ENCODE data around the gene SF3B2.

Gene SF3B2

DNA sequence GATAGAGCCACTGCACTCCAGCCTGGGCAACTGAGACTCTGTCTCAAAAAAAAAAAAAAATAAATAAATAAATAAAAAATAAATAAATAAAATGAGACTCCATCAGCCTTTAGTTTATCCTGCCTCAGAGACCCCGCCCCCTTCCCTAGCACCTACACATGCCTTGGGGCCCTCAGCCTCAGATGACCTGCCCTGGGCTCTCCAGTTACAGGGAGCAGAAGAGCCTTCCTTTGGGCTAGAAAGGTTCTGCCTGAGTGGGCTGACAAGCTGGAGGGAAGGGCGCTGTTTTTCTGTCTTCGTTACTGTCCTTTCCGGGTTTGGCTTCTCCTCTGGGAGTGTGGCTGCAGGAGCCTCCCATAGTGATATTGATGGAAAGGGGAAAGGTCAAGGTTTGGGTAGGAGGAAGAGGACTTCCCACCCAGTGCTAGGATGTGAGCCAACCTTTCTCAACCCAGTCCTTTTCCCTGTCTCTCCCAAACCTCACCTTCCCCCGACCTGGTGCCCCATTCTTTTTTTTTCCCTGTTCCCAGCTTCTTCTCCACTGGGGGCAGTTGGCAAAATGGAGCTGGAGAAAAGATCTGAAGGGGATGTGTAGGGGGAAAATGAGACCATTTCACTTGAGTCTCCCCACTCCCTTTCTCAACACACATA, 1.5 kb upstream of the SF3B2 start:
- DNase-seq: no peak

DNA sequence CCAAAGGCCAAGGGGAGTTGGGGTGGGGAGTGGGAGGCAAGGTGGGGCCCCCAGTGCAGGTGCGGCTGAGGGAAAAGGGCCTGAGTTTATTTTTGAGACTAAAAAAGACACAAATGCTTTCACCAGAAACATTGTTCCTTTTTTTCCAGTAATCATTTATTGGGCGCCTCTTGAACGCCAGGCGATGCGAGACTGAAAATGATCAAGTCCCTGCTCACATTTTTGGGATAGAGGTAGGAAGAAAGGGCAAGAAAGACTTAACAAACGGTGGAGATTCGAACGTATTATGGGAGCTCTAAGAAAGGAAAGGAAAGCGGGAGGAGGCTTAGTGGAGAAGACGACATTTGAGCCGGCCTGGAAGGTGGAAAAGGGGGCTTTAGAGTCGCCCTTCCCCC, 796 bp upstream of the SF3B2 start:
- DNase-seq: no peak

DNA sequence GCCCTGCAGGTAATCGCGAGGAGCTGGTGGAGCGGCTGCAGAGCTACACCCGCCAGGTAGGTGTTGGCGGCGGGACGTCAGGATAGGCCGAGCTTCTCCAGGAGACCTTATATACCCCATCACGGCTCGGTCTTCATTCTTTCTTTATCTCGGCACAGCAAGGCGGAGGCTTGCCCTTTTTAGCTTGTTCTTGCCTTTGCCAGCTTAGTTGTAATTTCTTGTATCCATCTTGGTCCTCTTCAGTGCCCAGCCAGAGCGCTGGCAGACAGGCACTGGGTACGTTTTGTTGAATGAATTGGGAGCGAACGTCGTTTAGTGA, 459 bp downstream of the SF3B2 start:
- no peak for DNase-seq

DNA sequence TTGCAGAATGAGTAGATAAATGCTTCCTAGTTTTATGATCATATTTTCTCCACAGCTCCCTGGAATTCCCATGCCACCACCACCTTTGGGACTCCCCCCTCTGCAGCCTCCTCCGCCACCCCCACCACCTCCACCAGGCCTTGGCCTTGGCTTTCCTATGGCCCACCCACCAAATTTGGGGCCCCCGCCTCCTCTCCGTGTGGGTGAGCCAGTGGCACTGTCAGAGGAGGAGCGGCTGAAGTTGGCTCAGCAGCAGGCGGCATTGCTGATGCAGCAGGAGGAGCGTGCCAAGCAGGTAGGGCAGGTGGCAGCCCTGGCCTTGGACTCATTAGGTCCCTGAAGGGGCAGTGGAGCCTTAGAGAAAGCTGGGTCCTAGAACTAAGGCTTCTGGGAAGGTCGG, 2.9 kb downstream of the SF3B2 start:
- DNase-seq: no peak

DNA sequence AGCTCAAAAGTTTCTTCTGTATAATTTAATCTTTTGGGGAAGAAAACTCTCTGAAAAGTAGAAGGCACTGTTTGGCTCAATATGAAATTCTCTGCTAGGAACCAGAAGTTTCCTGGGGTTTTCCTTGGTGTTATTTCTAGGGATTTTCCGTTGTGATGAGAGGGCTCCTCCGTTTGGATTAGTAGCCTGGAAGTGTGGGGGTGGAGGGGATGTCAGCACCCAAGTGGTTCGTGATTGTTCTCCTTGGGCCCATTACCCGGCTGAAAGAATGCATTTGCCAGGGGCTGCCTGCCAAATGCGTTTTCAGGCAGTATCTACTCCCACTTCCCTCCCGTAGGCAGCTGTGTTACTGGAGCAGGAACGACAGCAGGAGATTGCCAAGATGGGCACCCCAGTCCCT, 4.3 kb downstream of the SF3B2 start:
- DNase-seq: no peak

DNA sequence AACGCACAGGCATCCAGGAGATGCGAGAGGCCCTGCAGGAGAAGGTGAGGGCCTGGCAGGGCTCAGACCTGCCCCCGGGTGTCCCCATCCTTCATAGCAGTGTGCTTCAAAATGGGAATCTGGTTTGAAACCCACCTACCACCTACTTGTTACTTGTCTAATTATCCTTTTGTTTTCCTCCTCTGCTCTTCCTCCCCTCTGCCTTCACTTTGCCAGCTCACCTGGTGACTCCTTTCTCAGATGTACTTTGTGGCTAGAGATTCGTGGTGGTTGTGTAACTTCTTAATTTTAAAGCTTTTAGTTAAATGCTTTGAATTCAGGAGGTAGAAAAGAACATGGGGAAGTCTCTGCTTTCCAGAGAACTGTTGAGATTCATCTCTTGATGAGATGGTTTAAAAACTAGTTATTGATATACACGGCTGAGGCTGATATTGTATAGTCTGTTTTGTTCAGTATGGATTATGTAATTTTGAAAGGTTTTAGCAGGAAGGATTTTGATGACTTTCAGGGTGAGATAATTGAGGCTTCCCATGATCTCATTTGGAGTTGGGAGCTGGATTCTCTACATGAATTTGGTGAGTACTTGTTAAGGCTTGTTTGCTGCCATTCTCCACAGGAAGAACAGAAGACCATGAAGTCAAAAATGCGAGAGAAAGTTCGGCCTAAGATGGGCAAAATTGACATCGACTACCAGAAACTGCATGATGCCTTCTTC, 8.0 kb downstream of the SF3B2 start:
- DNase-seq: no peak

DNA sequence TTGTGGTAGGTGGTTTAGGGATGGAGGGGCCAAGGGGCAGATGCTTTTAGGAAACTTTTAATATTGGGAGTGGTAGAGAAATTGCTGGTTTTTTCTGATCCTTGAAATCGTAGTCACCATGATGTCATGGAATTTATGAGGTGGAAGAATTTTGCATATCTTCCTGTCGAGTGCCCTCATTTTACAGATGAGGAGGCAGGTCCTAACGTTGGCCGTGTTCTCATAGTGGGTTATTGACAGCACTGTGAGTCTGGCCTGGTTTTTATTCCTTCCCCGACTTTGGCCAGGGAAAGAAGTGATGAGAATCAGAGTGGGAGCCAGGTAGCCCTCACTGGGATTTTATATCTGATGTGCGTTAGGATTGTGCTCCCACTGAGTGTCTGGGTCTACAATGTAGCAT, 9.1 kb downstream of the SF3B2 start:
- DNase-seq: no peak

DNA sequence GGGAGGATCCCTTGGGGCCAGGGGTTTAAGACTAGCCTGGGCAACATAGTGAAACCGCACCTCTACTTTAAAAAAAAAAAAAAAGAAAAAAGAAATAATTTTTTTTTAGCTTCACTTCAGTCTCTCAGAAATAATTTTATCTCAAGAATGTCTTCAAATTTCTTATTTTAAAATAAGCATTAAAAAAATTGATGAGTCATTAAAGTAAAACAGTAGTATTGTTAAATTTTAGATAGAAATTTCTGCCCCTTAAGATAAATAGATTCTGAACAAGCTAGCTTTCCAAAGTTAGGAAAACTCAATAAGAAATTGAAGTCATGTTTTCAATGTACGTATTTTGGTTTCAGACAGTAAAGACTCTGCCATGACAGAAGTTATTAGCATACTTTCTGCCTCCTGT, 10.2 kb downstream of the SF3B2 start:
- no peak for DNase-seq

DNA sequence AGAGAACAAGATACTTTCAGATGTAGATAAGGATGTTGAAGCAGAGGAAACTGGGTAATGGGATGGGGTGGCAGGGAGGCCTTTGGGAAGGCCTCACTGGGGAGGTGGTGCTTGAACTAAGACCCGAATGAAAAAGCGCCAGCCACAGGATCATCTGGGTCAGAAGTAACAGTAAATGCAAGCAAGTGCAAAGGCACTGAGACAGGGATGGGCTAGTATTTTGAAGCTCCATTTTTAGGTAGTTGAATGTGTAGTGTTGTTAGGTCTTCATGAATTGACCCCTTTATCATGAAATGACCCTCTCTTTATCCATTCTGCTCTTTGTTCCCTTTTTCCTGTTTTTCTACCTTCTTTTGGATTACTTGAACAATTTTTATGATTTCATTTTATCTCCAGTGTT, 11.7 kb downstream of the SF3B2 start:
- DNase-seq: no peak

DNA sequence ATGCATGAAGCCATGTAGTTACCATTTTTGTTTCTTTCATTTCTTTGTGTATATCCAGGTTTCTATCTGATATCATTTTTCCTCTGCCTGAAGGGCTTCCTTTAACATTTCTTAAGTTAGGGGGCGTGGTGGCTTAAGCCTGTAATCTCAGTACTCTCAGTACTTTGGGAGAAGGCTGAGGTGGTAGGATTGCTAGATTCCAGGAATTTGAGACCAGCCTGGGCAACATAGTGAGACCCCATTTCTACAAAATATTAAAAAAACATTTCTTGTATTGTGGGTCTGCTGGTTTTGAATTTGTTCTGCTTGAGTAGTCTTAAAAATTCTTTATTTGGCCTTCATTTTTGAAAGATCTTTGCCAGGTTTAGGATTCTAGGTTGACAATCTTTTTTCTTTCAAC, 12.4 kb downstream of the SF3B2 start:
- no peak for DNase-seq

DNA sequence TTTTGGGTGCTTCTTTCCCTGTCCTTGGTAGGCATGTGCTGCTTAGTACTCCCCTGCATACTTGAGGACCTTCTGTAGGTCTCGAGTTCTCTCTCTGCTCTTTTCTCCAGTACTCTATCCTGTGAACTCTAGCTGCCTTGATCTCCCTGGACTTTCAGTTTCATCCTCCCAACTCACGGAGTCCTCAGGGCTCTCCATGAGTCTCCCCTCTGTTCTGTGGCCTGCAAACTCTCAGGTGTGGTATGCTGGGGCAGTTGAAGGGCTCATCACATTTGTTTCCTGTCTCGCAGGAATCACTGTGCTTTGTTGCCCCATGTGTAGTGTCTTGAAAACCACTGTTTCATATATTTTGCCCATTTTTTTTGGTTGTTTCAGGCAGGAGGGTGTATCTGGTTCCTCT, 14.6 kb downstream of the SF3B2 start:
- no peak for DNase-seq

DNA sequence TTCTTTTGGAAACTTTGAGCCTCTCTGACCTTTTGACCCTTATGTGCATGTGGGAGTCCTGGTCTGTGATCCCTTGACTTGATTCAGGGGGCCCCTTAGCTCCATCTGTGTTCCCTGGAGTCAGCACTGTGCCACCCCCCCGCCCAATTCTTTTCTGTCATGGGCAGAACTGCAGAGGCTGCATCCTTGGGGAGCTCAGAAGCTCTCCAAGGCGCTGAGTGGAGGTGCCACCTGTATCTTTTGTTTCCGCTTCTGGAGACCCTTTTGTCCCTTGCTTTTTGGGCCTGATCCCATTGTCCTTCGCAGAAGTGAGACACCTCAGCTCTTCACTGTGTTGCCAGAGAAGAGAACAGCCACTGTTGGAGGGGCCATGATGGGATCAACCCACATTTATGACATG, 15.5 kb downstream of the SF3B2 start:
- DNase-seq: no peak

DNA sequence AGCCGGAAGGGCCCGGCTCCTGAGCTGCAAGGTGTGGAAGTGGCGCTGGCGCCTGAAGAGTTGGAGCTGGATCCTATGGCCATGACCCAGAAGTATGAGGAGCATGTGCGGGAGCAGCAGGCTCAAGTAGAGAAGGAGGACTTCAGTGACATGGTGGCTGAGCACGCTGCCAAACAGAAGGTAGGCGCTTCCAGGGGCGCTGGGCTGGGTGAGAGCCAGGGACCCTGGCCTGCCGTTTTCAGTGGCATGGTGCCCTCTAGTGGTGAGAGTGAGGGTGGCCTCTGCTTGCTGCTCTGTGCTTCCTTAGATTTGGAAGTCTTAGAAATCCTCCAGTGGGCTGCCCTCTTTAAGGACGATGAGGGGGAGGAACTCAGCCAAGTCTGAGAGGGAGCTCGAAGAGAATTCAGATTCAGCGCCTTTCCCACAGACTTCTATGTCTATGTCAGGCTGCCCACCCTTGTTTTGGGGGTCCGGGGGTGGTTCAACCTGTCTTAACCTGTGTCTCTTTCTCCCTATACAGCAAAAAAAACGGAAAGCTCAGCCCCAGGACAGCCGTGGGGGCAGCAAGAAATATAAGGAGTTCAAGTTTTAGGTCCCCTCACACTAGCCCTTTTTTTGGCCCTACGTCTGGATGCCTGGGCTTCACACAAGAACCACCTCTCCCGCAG, 16.1 kb downstream of the SF3B2 start:
- peak; percentile 79 for DNase-seq

DNA sequence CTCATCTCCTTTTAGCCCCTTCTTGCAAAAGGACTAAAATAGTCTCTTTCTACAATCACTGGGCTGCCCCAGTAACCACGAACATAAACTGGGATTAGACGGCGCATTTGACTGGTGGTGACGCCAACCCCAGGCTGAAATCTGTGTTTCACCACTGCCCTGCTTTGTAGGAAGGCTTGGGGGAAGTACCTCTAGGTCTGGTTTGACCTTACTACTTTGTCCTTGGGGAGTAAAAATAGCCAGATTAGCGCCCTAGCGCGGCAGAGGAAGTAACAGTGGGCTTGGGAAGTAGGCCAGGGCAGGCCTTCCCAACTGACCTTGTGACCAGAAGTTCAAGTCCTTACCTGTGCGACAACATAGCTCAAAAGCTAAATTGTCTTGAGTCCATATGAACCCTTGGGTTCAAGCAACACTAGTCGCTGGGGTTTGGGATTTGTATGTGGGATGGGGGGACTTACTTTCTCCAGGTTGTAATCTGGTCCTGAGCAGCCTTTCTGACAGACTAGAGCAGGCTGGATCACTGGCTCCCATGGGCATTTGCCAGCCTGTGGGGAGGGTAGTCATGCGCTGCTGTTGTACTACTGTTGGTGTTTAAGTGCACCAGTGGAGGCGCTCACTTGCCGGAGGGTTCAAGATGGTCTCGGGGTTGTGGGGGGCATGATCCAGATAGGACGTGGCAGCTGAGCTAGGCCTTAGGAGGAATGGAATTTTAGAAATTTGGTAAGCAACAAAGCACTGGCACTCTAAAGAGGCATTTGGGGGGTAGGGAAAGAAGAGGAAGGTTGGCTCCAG, 17.0 kb downstream of the SF3B2 start:
- peak; percentile 39 for DNase-seq

DNA sequence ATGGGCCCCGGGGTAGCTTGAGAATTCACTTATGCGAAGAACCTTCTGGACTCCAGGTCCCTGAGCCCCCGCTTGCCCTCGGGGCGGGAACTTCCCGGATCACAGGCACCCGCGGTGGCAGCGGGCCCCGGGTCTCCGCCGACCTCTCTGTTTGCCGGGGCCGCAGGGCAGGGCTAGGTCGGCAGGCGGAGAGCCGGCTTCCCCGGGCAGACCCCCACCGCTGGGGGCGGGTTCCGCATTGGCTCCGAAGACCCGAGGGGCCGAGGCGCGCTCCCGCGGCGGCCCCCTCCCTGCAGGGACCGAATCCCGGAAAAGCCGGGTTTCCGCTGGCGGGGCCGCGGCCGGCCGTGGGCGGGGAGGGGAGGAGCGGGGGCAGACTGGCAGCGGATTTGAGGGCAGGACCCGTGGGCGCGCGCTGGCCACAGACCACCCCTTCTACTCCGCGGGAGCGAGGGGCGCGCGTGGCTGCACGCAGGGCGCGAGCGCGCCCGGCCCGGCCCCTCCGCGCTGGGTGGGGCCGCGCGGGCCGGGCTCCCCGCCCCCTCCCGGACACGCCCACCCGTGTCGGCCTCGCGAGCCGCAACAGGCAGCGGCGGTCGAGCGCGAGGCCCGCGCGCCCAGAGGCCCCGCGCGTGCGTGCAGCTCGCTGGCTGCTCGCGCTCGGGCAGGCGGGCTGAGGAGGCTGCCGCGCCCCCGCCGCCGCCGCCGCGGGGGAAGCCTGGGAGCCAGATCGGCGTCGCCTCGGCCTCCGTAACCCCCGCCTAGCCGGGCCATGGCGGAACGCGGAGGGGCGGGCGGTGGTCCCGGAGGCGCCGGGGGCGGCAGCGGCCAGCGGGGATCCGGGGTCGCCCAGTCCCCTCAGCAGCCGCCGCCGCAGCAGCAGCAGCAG, 17.8 kb downstream of the SF3B2 start, which contains the start of gene PACS1:
PACS1 (plus strand) TSS at position 558 of the 889 bp plus-strand sequence; CDS start at position 773, 215 bp downstream.
- peak; percentile 71 for DNase-seq

DNA sequence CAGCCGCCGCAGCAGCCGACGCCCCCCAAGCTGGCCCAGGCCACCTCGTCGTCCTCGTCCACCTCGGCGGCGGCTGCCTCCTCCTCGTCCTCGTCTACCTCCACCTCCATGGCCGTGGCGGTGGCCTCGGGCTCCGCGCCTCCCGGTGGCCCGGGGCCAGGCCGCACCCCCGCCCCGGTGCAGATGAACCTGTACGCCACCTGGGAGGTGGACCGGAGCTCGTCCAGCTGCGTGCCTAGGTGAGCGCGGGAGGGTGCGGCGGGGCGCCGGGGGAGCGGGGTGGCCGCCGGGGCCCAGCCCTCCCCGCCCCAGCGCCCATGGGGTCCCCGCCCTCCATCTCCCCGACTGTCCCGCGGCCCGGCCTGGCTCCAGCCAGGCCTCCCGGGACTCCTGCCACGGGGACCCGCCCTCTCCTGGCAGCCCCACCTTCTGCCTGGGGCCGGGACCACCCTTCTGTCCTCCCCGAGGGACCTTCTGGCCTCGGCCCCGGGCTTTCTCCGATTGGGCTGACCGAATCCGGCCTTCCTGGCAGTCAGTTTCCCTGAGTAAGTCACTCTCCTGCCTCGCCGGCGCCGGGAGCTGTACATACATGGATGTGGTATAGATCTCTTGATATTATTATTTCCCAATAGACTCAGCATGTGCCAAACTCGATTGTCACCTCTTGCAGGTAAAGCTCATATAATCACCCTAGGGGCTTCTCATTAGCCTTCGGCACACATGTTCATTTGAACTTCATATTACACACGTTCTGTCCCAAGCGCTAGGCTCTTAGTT, 18.6 kb downstream of the SF3B2 start:
- DNase-seq: no peak

DNA sequence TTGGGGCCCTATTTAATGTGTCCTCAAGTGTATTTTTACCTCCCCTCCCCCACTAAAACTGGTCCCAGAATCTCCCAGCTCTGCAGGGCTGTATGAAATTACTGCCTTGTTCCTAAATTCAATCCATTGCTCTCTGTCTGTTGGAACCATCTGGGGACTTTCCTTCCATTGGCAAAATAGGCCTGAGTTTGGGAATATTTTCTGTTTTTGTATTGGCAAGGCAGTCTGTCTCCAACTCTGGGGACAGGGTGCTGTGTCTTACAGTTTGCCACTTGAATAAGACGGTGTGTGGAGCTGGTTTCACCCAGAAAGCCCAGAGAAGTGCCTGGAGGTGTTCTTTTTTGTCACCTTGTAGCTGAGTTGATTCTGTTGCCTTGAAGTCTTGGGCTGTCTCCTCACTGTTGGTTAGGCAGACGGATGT, 19.2 kb downstream of the SF3B2 start:
- peak; percentile 22 for DNase-seq

DNA sequence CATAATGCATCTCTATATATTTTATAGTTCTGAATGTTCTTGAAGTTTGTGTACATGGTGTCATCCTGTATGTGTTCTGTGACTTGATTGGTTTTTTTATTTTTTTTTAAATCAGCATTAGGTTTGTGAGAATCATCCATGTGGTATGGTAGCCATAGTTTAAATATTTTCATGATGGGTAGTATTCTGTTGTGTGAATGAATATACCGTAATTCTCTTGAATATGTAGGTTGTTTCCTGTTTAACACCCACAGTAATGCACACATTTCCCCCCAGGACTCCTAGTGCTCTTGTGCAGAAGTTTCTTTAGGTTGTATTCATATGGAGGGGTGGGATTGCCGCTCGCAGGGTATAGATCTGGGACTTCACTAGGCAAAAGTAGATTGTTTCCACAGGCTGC, 19.9 kb downstream of the SF3B2 start:
- no peak for DNase-seq

DNA sequence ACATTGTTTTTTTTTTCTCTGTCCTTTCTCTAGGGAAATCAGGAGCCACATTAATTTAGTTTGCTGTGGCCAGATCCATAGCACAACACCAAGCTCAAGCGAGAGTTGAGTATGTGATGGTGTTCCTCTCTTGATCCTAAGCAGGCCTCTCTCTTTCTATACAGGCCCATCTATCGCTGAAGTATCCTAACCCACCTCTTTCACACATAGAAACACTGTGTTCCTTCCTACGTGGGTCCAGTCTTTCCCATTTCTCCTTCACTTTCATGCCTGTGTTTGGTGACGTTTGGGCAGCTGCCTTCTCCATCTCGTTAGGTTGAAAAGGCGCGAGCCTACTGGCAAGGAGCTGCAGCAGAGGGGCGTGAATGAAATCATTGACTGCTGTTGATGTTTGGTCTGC, 20.4 kb downstream of the SF3B2 start:
- DNase-seq: no peak

DNA sequence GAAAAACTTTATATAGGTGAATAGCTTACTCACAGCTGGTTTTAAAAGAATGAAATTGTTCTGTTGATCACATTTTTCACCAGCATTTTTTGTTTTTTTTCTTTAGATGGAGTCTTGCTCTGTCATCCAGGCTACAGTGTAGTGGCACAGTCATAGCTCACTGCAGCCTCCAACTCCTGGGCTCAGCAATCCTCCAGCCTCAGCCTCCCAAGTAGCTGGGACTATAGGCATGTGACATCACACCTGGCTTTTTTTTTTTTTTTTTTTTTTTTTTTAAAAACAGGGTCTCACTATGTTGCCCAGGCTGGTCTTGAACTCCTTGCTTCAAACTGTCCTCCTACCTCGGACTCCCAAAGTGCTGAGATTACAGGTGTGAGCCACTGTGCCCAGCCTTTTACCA, 21.5 kb downstream of the SF3B2 start:
- no peak for DNase-seq

DNA sequence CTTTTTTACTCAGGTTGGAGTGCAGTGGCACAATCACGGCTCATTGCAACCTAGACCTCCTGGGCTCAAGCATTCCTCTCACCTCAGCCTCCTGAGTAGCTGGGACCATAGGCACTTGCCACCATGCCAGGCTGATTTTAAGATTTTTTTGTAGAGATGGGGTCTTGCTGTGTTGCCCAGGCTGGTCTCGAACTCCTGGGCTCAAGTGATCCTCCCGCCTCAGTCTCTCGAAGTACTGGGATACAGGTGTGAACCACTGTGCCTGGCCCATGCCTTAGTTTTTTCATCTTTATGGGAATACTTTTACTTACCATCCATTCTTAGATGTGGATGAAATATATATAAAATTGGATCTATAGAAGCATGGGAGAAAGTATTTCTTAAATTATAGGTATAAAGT, 23.1 kb downstream of the SF3B2 start:
- no peak for DNase-seq

DNA sequence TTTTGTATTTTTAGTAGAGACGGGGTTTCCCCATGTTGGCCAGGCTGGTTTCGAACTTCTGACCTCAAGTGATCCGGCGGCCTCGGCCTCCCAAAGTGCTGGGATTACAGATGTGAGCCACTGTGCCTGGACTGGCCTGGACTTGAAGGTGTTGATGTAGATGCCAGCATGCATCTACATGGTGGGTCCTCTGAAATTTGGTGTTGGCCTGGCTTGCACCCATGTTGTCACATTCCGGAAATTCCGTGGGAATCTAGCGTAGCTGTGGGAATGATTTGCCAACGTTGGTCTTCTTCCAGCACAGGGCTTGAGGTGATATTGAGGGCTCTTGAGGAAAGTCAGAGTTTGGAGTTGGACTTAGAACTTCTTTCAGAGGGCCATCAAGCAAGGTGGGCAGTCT, 24.4 kb downstream of the SF3B2 start:
- DNase-seq: no peak

Data from activated CD4-positive, alpha-beta T cell treated with anti-CD3 and anti-CD28 coated beads, Interleukin-2, amount 50 U/mL, for 1 hour (primary cell).